Upper lobe of left lung (tissue), 6 donors: Measurements from ENCODE around the gene GOLPH3. TPM values are rescaled to one million over a fixed set of nuclear protein-coding genes. Genes with fewer than 3 reads are reported as not detected.

Experiments used
- ATAC-seq, 2 donors: fragments of 200-7000 bp; cut with Tn5 transposase; one replicate each; pipeline ENCODE4 v1.9.1; 2022; ENCODE audit warnings: mild to moderate bottlenecking in 2 of 2, moderate library complexity in 2 of 2; ENCODE audit not compliant: low FRiP score in 2 of 2
- DNase-seq, 2 donors: peaks; one replicate each; pipeline ENCODE4 v3.0.0-alpha.2; 2019 to 2020
- H3K27ac ChIP-seq, 4 donors: fragments of 200-600 bp; sonication (generic); one replicate each; pipeline ENCODE4 v1.5.1; 2016 to 2019
- H3K27me3 ChIP-seq, 4 donors: fragments of 200-600 bp; sonication (generic); one replicate each; pipeline ENCODE4 v1.5.1; 2017 to 2019
- H3K36me3 ChIP-seq, 4 donors: fragments of 200-600 bp; sonication (generic); one replicate each; pipeline ENCODE4 v1.5.1; 2016 to 2019
- H3K4me1 ChIP-seq, 4 donors: fragments of 200-600 bp; sonication (generic); one replicate each; pipeline ENCODE4 v1.5.1; 2018 to 2019
- H3K4me3 ChIP-seq, 4 donors: fragments of 200-600 bp; sonication (generic); one replicate each; pipeline ENCODE4 v1.5.1; 2017 to 2019; ENCODE audit warnings: mild to moderate bottlenecking in 2 of 4, moderate library complexity in 1 of 4
- H3K9me3 ChIP-seq, 4 donors: fragments of 200-600 bp; sonication (generic); one replicate each; pipeline ENCODE4 v1.5.1; 2018 to 2019
- CTCF ChIP-seq, 6 experiments: fragments of 450-650 bp in 4 of 6; fragments of 200-600 bp in 2 of 6; sonication (generic) in 2 of 6; IDR thresholded peaks; one replicate each; pipeline ENCODE4 v1.5.1; 2016 to 2019; ENCODE audit warnings: antibody characterized with exemption in 6 of 6
- EP300 ChIP-seq, 4 donors: sonication (generic); formaldehyde crosslinking; IDR thresholded peaks; one replicate each; pipeline ENCODE4 v1.5.1; 2017; ENCODE audit warnings: antibody characterized with exemption in 4 of 4, control low read depth in 2 of 4
- POLR2A ChIP-seq, 4 donors: fragments of 450-650 bp; IDR thresholded peaks; one replicate each; pipeline ENCODE4 v1.5.1; 2016 to 2017; ENCODE audit warnings: antibody characterized with exemption in 4 of 4, mild to moderate bottlenecking in 2 of 4
- POLR2AphosphoS5 ChIP-seq, 2 donors: sonication (generic); formaldehyde crosslinking; IDR thresholded peaks; one replicate each; pipeline ENCODE4 v1.5.1; 2017; ENCODE audit warnings: antibody characterized with exemption in 2 of 2
- WGBS, 2 donors: methylation state at CpG; one replicate each; pipeline ENCODE4 v1.1.5; 2017 to 2018; 5-methylcytosine and 5-hydroxymethylcytosine counted together
- total RNA-seq, 6 donors: library from RNA; depleted of rRNA in 4 of 6; stranded (reverse); fragments of >200 nt in 4 of 6; gene quantifications; one replicate each; pipeline versions ENCODE4 v1.1.0 to v1.2.1, GENCODE V29; 2016 to 2021
- donor health status: DM: no; HTN: no; CAD: no; lungs with moderate emphysema.
- donor health status: DM: no; HTN: yes; CAD: no; lungs with severe emphysema.

Gene GOLPH3
- total RNA-seq, 6 donors from 2014 or later, result 90.1 to 127 (median 123) TPM

GRCh38 chr5:32147959-32148358 is 26.2 kb downstream of the GOLPH3 start:
- H3K4me3 ChIP-seq, result no peak overlapping the region
- H3K27ac ChIP-seq, result no peak overlapping the region
- TF ChIP-seq POLR2A (IDR thresholded peaks at IDR 0.05) (no peak), CTCF (IDR thresholded peaks at IDR 0.05) (no peak), EP300 (IDR thresholded peaks at IDR 0.05) (no peak), POLR2AphosphoS5 (IDR thresholded peaks at IDR 0.05) (no peak)
- no peaks in the 10 kb centered on the region for H3K36me3 ChIP-seq
- DNase-seq, result no peak
- H3K27me3 ChIP-seq, result no peaks in the 10 kb centered on the region
- no peaks in the 10 kb centered on the region for H3K9me3 ChIP-seq
- ATAC-seq, result no peak
- 79 to 87% methylated on average over 4 of the region's 4 CpGs for WGBS, 2 donors
- H3K4me1 ChIP-seq, result peaks cover 53 to 71% (median 63%) of the 10 kb centered on the region in 4 donors

GRCh38 chr5:32147236-32147635 is 26.9 kb downstream of the GOLPH3 start:
- DNase-seq (peak in 1 of 2 donors; percentile 41), ATAC-seq (peak in 1 of 2 donors; percentile 70)
- TF ChIP-seq POLR2AphosphoS5 (IDR thresholded peaks at IDR 0.05) (no peak), EP300 (IDR thresholded peaks at IDR 0.05) (no peak), POLR2A (IDR thresholded peaks at IDR 0.05) (no peak), CTCF (IDR thresholded peaks at IDR 0.05) (no peak)
- WGBS, 2 donors, result 35 to 43% methylated on average over 3 of the region's 3 CpGs
- Histone ChIP-seq H3K4me1 (peaks cover 52 to 64% (median 58%) of the 10 kb centered on the region in 4 donors), H3K4me3 (no peak overlapping the region), H3K9me3 (no peaks in the 10 kb centered on the region), H3K27ac (peak overlapping the region in 1 of 4 donors; percentile 40), H3K36me3 (peaks cover 0 to 3% (median 0%) of the 10 kb centered on the region in 4 donors), H3K27me3 (no peaks in the 10 kb centered on the region)

GRCh38 chr5:32145378-32145777 is 28.7 kb downstream of the GOLPH3 start:
- Histone ChIP-seq H3K4me3 (no peak overlapping the region), H3K4me1 (peaks cover 46 to 57% (median 52%) of the 10 kb centered on the region in 4 donors), H3K9me3 (no peaks in the 10 kb centered on the region), H3K27me3 (no peaks in the 10 kb centered on the region), H3K27ac (no peak overlapping the region), H3K36me3 (peaks cover 0 to 11% (median 0%) of the 10 kb centered on the region in 4 donors)
- WGBS, 2 donors, result 35 to 76% methylated on average over 2 of the region's 2 CpGs
- DNase-seq, result no peak
- ATAC-seq, result no peak
- TF ChIP-seq POLR2A (IDR thresholded peaks at IDR 0.05) (no peak), POLR2AphosphoS5 (IDR thresholded peaks at IDR 0.05) (no peak), EP300 (IDR thresholded peaks at IDR 0.05) (no peak), CTCF (IDR thresholded peaks at IDR 0.05) (no peak)

- H3K4me3 ChIP-seq, result no peak overlapping the region
- H3K9me3 ChIP-seq, result no peaks in the 10 kb centered on the region
- peaks cover 45 to 57% (median 50%) of the 10 kb centered on the region in 4 donors for H3K4me1 ChIP-seq
- H3K27me3 ChIP-seq, result no peaks in the 10 kb centered on the region
- peaks cover 0 to 13% (median 0%) of the 10 kb centered on the region in 4 donors for H3K36me3 ChIP-seq
- WGBS, 2 donors, result 87 to 92% methylated on average over 5 of the region's 5 CpGs
- TF ChIP-seq POLR2A (IDR thresholded peaks at IDR 0.05), result no peak
- no peak for TF ChIP-seq CTCF (IDR thresholded peaks at IDR 0.05)
- no peak for TF ChIP-seq EP300 (IDR thresholded peaks at IDR 0.05)
- no peak for TF ChIP-seq POLR2AphosphoS5 (IDR thresholded peaks at IDR 0.05)
- ATAC-seq (no peak), DNase-seq (no peak)
- peak overlapping the region in 1 of 4 donors; percentile 17 for H3K27ac ChIP-seq
Observed at GRCh38 chr5:32144378-32145207, 29.5 kb downstream of the GOLPH3 start.
